ENCODE measurements around the gene VLDLR.
"Not testable (repeated sequence)": the region's sequence is repeated elsewhere in the genome, so short reads cannot be mapped to it uniquely, and the experiment has no call there.

Gene VLDLR

DNA sequence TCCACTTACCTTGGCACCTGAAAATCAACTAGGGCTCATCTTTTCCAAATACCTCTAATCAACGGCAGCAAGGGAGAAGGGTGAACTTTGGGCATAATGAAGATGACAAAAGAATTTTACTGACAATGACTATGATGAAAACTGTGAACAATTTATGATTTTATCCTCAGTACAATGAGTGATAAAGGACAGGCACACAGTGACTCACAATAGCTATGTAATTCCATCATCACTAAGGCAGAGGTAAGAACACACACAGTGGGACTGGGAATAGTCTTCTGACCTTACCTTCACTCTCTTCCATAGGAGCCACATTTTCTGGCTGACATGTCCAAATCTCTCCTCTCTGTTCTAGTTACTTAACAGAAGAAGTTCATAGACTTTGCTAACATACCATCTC is 69.6 kb downstream of the VLDLR start:
- intact Hi-C loops (cut with DNase I): no loop called here
- DNase-seq: no peak

DNA sequence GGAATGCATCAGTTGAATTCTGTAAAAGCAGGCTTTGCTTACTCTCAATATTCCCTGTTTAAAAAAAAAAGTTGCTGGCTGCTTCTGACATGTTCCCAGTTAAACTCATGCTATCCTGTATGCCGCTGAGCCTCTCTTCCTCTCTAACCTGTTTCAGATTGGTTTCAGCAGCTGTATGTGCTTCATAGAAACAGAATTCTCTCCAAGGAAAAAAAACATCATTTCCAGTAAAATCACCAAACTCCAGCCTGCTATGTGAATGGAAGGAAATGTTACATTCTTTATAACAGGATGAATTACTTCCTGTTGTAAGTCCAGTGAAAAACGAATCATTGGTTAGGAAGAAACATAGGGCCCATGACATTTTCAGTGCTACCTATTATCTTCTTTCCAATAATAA is 70.0 kb downstream of the VLDLR start:
- no peak for DNase-seq
- intact Hi-C loops (cut with DNase I): no loop called here

DNA sequence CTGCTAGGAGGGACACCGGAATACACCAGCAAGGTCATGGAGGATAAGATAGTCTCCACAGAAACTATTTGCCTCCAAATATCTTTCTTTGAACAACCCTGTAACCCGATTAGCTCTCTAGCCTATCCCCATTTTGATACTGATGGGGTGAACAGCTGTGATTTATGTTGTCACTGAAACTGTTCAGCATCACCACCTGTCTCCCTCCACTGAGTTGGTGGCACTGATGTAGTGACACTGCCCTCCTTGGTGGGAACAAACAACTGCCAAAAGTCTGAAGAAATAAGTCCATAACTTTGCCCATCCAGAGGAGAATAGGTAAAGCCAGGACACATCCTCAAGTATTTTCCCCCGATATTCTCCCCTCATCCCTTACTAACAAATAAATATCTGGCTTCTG is 71.5 kb downstream of the VLDLR start:
- no peak for DNase-seq
- intact Hi-C loops (cut with DNase I): no loop called here

DNA sequence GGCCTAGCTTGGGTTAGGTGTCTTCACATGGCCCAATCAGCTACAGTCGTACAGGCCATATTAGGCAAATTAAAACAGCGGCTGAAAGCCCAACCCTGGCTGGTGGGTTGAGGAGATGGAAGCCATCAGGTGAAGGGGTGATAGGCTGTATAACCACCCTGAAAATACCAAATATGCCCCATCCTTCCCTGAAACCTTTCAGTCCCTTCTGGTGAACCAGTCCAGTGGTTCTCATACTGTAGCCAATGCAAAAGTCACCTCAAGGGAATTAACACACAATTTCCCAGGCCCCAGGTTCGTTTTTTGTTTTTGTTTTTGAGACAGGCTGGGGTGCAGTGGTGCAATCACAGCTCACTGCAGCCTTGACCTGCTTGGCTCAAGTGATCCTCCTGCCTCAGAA is 75.9 kb downstream of the VLDLR start:
- DNase-seq: no peak
- intact Hi-C loops (cut with DNase I): no loop called here

DNA sequence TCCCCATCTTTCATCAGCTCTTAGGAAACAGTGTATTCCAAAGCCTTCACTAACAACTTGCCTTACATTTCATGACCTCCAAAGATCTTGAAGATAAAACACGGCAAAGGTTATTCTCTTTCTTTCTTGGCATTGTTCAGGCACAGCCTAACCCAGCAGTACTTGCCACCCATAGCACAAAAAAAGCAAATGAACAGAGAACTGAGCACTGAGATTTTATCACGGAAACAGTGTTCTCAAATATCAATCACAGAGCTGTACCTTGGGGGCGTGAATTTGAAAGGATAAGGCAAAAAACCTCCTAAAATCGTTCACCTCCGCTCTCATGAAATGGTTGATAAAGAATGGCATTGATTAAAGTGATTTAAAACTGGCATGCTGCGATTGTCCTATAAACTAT is 78.8 kb downstream of the VLDLR start:
- DNase-seq: peak in 1 of 42 donors; percentile 39
- intact Hi-C loops (cut with DNase I): no loop called here

DNA sequence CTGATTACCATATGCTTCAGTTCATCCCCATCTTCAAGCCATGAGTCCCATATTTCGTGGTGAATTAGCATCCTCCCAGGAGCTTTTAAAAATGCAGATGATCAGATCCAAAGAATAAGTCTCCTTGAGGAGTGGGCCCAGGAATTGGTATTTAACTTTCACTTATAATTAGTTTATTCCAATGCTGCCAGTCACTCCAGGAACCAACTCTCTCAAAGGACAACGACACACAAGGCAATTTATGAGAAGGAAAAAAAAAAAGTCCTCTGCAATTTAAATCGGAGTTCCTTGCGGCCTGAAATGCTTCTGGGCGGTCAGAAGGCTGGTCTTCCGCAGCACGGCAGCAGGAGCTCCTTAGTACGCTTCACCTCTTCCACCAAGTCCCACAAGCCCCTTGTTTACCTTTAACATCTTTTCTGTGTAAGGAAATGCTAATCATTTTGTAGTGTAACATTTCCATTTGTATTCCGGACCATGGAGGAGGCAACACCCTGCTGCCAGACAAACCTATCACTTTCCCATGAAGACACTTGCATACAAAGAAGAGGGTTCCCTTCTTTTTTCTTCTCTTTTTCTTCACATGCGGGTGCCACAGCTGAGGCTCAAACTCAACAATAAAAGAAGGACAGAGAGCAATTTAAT is 79.4 kb downstream of the VLDLR start:
- intact Hi-C loops (cut with DNase I): no loop called here
- no peak for DNase-seq

DNA sequence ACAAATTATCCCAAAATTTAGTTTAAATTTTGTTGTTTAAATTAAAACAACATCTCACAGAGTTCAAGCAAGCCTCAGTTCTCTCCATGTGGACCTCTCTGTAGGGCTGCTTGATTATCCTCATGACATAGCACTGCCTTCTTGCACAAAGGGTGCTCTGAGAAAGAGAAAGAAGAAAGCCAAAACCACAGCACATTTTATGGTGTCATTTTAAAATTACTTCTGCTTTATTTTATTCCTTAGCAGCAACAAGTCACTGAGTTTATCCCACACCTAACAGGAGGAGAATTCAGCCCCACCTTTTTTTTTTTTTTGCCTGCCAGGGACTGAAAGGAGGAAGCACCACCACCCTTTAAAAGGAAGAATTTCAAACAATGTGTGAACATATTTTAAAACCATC is 82.9 kb downstream of the VLDLR start:
- intact Hi-C loops (cut with DNase I): no loop called here
- DNase-seq: no peak

DNA sequence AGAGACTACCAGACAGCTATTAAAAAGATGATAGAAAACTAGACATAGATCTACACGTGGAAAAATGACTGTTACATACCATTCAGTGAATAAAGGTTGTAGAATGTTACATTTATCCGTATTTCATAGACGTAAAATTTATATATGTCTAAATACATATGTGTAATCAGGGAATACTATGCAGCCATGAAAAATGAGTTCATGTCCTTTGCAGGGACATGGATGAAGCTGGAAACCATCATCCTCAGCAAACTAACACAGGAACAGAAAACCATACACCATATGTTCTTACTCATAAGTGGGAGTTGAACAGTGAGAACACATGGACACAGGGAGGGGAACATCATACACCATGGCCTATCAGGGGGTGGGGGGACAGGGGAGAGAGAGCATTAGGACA is 85.7 kb downstream of the VLDLR start:
- intact Hi-C loops (cut with DNase I); DNase-seq: not testable (repeated sequence)

Measured in head of caudate nucleus (tissue), 42 donors.